HT1080 (cell line): ENCODE measurements around the gene ZNF774. TPM values are rescaled to one million over a fixed set of nuclear protein-coding genes. Genes with fewer than 3 reads are reported as not detected.

Experiments
- small RNA-seq: library from RNA; depleted of rRNA; stranded (forward); fragments of <200 nt; gene quantifications from one replicate; pipeline ENCODE3, GENCODE V24; 2014
- total RNA-seq: library from RNA; depleted of rRNA; stranded (reverse); fragments of >200 nt; shearing (Covaris generic); gene quantifications from 2 replicates; pipeline ENCODE4 v1.2.3, GENCODE V29; 2014; rRNA removed

Gene ZNF774
- total RNA-seq, 1 experiment from 2014 or later = 0.76 TPM

Small RNA genes within 50 kb of the gene (small RNA-seq; reads per million reads assigned to genes)
- gene NDUFA3P4 = not detected

Other genes with a start within 250 kb of the ZNF774 start
- 6.9 and 7.7 TPM in 2 replicates for gene IDH2, start 249.8 kb upstream of the ZNF774 start, total RNA-seq
- 53.7 and 57.1 TPM in 2 replicates for gene SEMA4B, start 151.0 kb upstream of the ZNF774 start, total RNA-seq
- 44.5 and 65.7 TPM in 2 replicates for gene CIB1, start 118.3 kb upstream of the ZNF774 start, total RNA-seq
- 6.3 and 6.4 TPM in 2 replicates for gene GDPGP1, start 118.1 kb upstream of the ZNF774 start, total RNA-seq
- gene TTLL13, start 102.7 kb upstream of the ZNF774 start, total RNA-seq = not detected in 2 replicates
- 65.3 and 82.5 TPM in 2 replicates for gene NGRN, start 86.6 kb upstream of the ZNF774 start, total RNA-seq
- gene IQGAP1, start 36.0 kb downstream of the ZNF774 start, total RNA-seq = 145 and 148 TPM in 2 replicates
- gene CRTC3, start 177.6 kb downstream of the ZNF774 start, total RNA-seq = 9.9 and 10.4 TPM in 2 replicates